OCI-LY7 (cell line): ENCODE data around the gene PGC. TPM values are rescaled to one million over a fixed set of nuclear protein-coding genes. Genes with fewer than 3 reads are reported as not detected.

ENCODE experiments used
- BruUV-seq: library from RNA; stranded (reverse); fragments of 400-500 nt; replicated peaks from 2 replicates; lab custom pipeline; 2021; lab: Mats Ljungman, UMichigan
- CTCF ChIA-PET: fragments of 300-600 bp; sonication (Branson Sonifier 250); formaldehyde crosslinking; loops from one replicate; lab custom pipeline; 2022; ENCODE audit warnings: antibody characterized with exemption; ENCODE audit not compliant: unreplicated experiment; lab: Charles Lee
- POLR2A ChIA-PET: fragments of 300-600 bp; sonication (Branson Sonifier 250); formaldehyde crosslinking; loops from one replicate; lab custom pipeline; 2022; ENCODE audit warnings: antibody characterized with exemption; lab: Charles Lee
- DNase-seq: peaks from one replicate; pipeline ENCODE4 v3.0.0-alpha.2; 2015; ENCODE audit warnings: low spot score
- H2AFZ ChIP-seq: fragments of 200-600 bp; sonication (generic), shearing (Covaris generic); 2 replicates; pipeline ENCODE4 v1.6.1; 2014; ENCODE audit warnings: mild to moderate bottlenecking, antibody characterized with exemption, low read length, moderate library complexity
- H3K27ac ChIP-seq: fragments of 200-600 bp; sonication (generic); 2 replicates; pipeline ENCODE4 v1.5.1; 2014; ENCODE audit warnings: mixed run types, low read depth, mild to moderate bottlenecking, moderate library complexity, low read length, inconsistent platforms; ENCODE audit not compliant: poor library complexity, severe bottlenecking
- H3K36me3 ChIP-seq: fragments of 200-600 bp; sonication (generic); 2 replicates; pipeline ENCODE4 v1.6.1; 2014; ENCODE audit warnings: mild to moderate bottlenecking, antibody characterized with exemption, low read length, moderate library complexity, mixed read lengths; ENCODE audit not compliant: insufficient read depth
- H3K4me1 ChIP-seq: fragments of 200-600 bp; sonication (generic); 2 replicates; pipeline ENCODE4 v1.5.1; 2014; ENCODE audit warnings: mild to moderate bottlenecking, low read length; ENCODE audit not compliant: insufficient read depth, poor library complexity, severe bottlenecking
- H3K4me2 ChIP-seq: fragments of 200-600 bp; sonication (generic); 2 replicates; pipeline ENCODE4 v1.6.1; 2014; ENCODE audit warnings: mild to moderate bottlenecking, low read length
- H3K4me3 ChIP-seq: fragments of 200-600 bp; sonication (generic); 2 replicates; pipeline ENCODE4 v1.5.1; 2014; ENCODE audit warnings: mild to moderate bottlenecking, low read depth, low read length; ENCODE audit not compliant: poor library complexity, severe bottlenecking
- H3K79me2 ChIP-seq: fragments of 200-600 bp; sonication (generic); 2 replicates; pipeline ENCODE4 v1.6.1; 2016; ENCODE audit warnings: low read depth, mild to moderate bottlenecking, low read length, moderate library complexity, mixed read lengths; ENCODE audit not compliant: insufficient read depth
- H3K9me2 ChIP-seq: fragments of 200-600 bp; sonication (generic); 2 replicates; pipeline ENCODE4 v1.6.1; 2016; ENCODE audit warnings: mild to moderate bottlenecking, low read length, mixed read lengths; ENCODE audit not compliant: insufficient read depth
- H3K9me3 ChIP-seq: fragments of 200-600 bp; sonication (generic); 2 replicates; pipeline ENCODE4 v1.6.1; 2014; ENCODE audit warnings: mild to moderate bottlenecking, mixed run types, low read length, mixed read lengths
- H4K20me1 ChIP-seq: fragments of 200-600 bp; sonication (generic); 2 replicates; pipeline ENCODE4 v1.6.1; 2014; ENCODE audit warnings: mild to moderate bottlenecking, antibody characterized with exemption, low read length, moderate library complexity, mixed read lengths; ENCODE audit not compliant: insufficient read depth
- CTCF ChIP-seq: fragments of 200-600 bp; sonication (generic); conservative IDR thresholded peaks from 2 replicates; pipeline ENCODE4 v1.5.1; 2014; ENCODE audit warnings: mild to moderate bottlenecking, antibody characterized with exemption, low read length, moderate library complexity, mixed read lengths
- EZH2phosphoT487 ChIP-seq: fragments of 200-600 bp; sonication (generic); IDR thresholded peaks from 2 replicates; pipeline ENCODE4 v1.6.1; 2018; ENCODE audit warnings: low read depth, borderline replicate concordance, mild to moderate bottlenecking, mixed run types, antibody characterized with exemption, low read length, moderate library complexity, mixed read lengths
- intact Hi-C: fragments of 100-400 bp; cut with micrococcal nuclease; formaldehyde crosslinking; loops from one replicate; pipeline ENCODE4 v1.10.0; 2022; ENCODE audit not compliant: unreplicated experiment
- total RNA-seq, 2 experiments: library from RNA; depleted of rRNA in 1 of 2; stranded (reverse); fragments of >200 nt in 1 of 2; shearing (Covaris generic) in 1 of 2; gene quantifications; 2 replicates each; pipeline ENCODE4 v1.2.3, GENCODE V29; 2014 to 2022

Gene PGC
- total RNA-seq, 2 experiments from 2014 or later: not detected

- DNase-seq: peak; percentile 89
- no peaks in the 10 kb centered on the region for H3K9me3 ChIP-seq
- H3K9me2 ChIP-seq: no peaks in the 10 kb centered on the region
- peak overlapping the region; percentile 86 for H3K4me3 ChIP-seq
- ChIA-PET CTCF (interaction anchor here (0.8 to 1.4 kb wide), 4 partner anchors 70 to 255 kb away, joined by 3 to 5 read pairs (median 4); partner anchors contain the start of gene BYSL), POLR2A (interaction anchor here (0.6 to 2.8 kb wide), 6 partner anchors 13 to 262 kb away, joined by 3 to 11 read pairs (median 4); partner anchors contain the start of genes BYSL, CCND3, MED20 and TAF8)
- TF ChIP-seq CTCF (peak; percentile 75), EZH2phosphoT487 (no peak)
- H3K79me2 ChIP-seq: peaks cover 34% of the 10 kb centered on the region; the same call in 1 of the 2 replicates
- H4K20me1 ChIP-seq: peaks cover 4% of the 10 kb centered on the region; the same call in 1 of the 2 replicates
- peak overlapping the region; percentile 81 for H3K27ac ChIP-seq
- H3K4me1 ChIP-seq: peaks cover 41% of the 10 kb centered on the region
- peaks cover 29% of the 10 kb centered on the region for H3K36me3 ChIP-seq
- H3K4me2 ChIP-seq: peak overlapping the region; percentile 91
- peak overlapping the region; percentile 57 for H2AFZ ChIP-seq
- BruUV-seq: no TSS peak
- intact Hi-C loops: loop anchor here (1.0 to 10.0 kb wide), 5 partner anchors 109 to 668 kb away; partner anchors contain the start of genes BYSL, CCND3, MED20 and TRERF1
Observed at GRCh38 chr6:41786451-41787218, 39.4 kb upstream of the PGC start.

GRCh38 chr6:41785689-41786450, 38.7 kb upstream of the PGC start:
- DNase-seq: peak; percentile 18
- intact Hi-C loops: loop anchor here (2.0 to 10.0 kb wide), 2 partner anchors 155 to 669 kb away; partner anchors contain the start of genes CCND3 and TRERF1

More at GRCh38 chr6:41785689-41786450, 38.7 kb upstream of the PGC start:
- H3K36me3 ChIP-seq: peaks cover 21% of the 10 kb centered on the region
- no TSS peak for BruUV-seq
- no peak for TF ChIP-seq EZH2phosphoT487
- H3K4me2 ChIP-seq: peak overlapping the region; percentile 91
- ChIA-PET CTCF (interaction anchor here (1.3 to 1.4 kb wide), 2 partner anchors 153 to 256 kb away, joined by 3 to 5 read pairs; no protein-coding TSS in a partner anchor), POLR2A (interaction anchor here (0.8 to 2.8 kb wide), 3 partner anchors 230 to 263 kb away, joined by 3 to 11 read pairs (median 4); partner anchors contain the start of gene TAF8)
- no peaks in the 10 kb centered on the region for H3K9me3 ChIP-seq
- peaks cover 29% of the 10 kb centered on the region; the same call in 1 of the 2 replicates for H3K79me2 ChIP-seq
- peaks cover 48% of the 10 kb centered on the region for H3K4me1 ChIP-seq
- H4K20me1 ChIP-seq: 0 out of 2 replicates have a peak, but pooled peaks cover 4% of the 10 kb centered on the region
- no peak overlapping the region for H3K27ac ChIP-seq
- H3K9me2 ChIP-seq: no peaks in the 10 kb centered on the region
- H2AFZ ChIP-seq: no peak overlapping the region
- peak overlapping the region; percentile 86 for H3K4me3 ChIP-seq
